Activated gamma-delta T cell treated with anti-CD3 and anti-CD28 coated beads, Interleukin-2, amount 50 U/mL, for 16 hours (primary cell): ENCODE data around the gene FXYD3.
"Not testable (repeated sequence)": the region's sequence is repeated elsewhere in the genome, so short reads cannot be mapped to it uniquely, and the experiment has no call there.

Experiments used
- DNase-seq: peaks from one replicate; pipeline ENCODE4 v3.0.0-alpha.2; 2020; ENCODE audit warnings: low read depth

FXYD3 gene

GRCh38 chr19:35142606-35143230 is 27.1 kb downstream of the FXYD3 start:
- DNase-seq: peak; percentile 57

GRCh38 chr19:35143231-35143715 is 27.6 kb downstream of the FXYD3 start, which contains the start of gene FXYD7:
Gene FXYD7 (plus strand): TSS chr19:35143255. CDS start chr19:35143334, 79 bp downstream.
- DNase-seq: no peak

GRCh38 chr19:35143818-35144217 is 28.2 kb downstream of the FXYD3 start:
- DNase-seq: no peak

GRCh38 chr19:35144259-35144599 is 28.6 kb downstream of the FXYD3 start:
- DNase-seq: no peak

GRCh38 chr19:35144600-35145436 is 29.2 kb downstream of the FXYD3 start:
- no peak for DNase-seq

GRCh38 chr19:35146746-35147459 is 31.3 kb downstream of the FXYD3 start:
- DNase-seq: no peak

- no peak for DNase-seq
These were observed 33.8 kb downstream of the FXYD3 start for GRCh38 chr19:35149463-35149862.

- DNase-seq: no peak
These were observed 34.8 kb downstream of the FXYD3 start for GRCh38 chr19:35150445-35150844.

- no peak for DNase-seq
These were observed 35.8 kb downstream of the FXYD3 start for GRCh38 chr19:35151273-35152065.

- not testable (repeated sequence) for DNase-seq
These were observed 37.5 kb downstream of the FXYD3 start for GRCh38 chr19:35153129-35153522.

- peak; percentile 63 for DNase-seq
These were observed 38.3 kb downstream of the FXYD3 start for GRCh38 chr19:35153701-35154524.

- DNase-seq: peak; percentile 54
These were observed 39.1 kb downstream of the FXYD3 start, which contains the start of gene FXYD5 for GRCh38 chr19:35154525-35155406. Gene FXYD5 (plus strand): TSS chr19:35154735. CDS start chr19:35155551, 816 bp downstream.

- no peak for DNase-seq
These were observed 39.8 kb downstream of the FXYD3 start for GRCh38 chr19:35155441-35155840.

GRCh38 chr19:35155981-35156672 is 40.5 kb downstream of the FXYD3 start:
- no peak for DNase-seq

- DNase-seq: no peak
These were observed 41.0 kb downstream of the FXYD3 start for GRCh38 chr19:35156673-35157014.

- no peak for DNase-seq
These were observed 41.8 kb downstream of the FXYD3 start for GRCh38 chr19:35157431-35157830.

- DNase-seq: no peak
These were observed 44.0 kb downstream of the FXYD3 start for GRCh38 chr19:35159606-35160005.

GRCh38 chr19:35160629-35161433 is 45.2 kb downstream of the FXYD3 start:
- DNase-seq: no peak

GRCh38 chr19:35161434-35161743 is 45.8 kb downstream of the FXYD3 start:
- DNase-seq: no peak
